Globus pallidus (tissue), 1 donor: ENCODE data around the gene BIRC6.
A peak's percentile ranks its signal among the peaks of the same experiment; 100 is the strongest.
"Not testable (repeated sequence)": the region's sequence is repeated elsewhere in the genome, so short reads cannot be mapped to it uniquely, and the experiment has no call there.

Source experiments
- DNase-seq: peaks from one replicate; pipeline ENCODE4 v3.0.0-alpha.2; 2015; ENCODE audit warnings: low spot score

The BIRC6 gene

DNA sequence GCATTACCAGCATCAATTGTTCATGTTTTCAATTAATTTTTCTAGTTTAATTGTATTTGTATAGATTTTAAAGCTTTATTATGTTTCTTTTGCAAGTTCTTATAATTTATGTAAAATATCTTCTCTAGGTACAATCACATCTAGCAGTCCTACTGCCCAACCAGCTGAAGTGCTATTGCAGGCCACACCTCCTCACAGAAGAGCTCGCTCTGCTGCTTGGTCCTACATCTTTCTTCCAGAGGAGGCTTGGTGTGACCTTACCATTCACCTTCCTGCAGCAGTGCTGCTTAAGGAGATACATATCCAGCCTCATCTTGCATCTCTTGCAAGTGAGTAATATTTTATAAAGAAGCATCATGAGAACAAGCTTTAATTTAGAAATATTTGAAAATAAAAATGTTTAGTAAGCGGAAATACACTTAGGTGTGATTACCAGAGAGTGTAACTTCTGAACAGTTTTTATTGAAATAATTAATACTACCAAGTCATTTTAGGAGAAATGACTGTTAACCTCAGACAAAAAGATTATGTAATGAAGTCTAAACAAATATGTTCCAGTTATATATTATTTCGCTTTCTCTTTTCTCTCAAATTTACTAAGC, 148.2 kb downstream of the BIRC6 start:
- no peak for DNase-seq

DNA sequence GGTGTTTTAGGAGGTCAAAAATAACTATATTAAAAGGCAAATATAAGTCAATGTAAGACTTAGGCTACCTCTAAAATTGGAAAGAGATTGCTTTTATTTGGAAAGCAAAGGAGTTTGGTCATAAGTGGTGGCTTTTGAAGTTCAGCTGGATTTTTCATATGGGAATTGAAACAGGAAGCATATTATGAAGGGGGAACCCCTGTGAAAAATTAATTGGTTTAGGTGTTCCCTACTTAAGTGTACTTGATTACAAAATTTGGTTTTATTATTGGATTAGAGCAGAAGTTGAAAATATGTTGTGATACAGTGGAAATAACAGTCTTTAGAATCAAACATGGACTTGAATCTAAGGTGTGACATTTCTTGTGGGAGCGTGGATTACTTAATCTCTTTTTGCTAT, 149.6 kb downstream of the BIRC6 start:
- DNase-seq = no peak

DNA sequence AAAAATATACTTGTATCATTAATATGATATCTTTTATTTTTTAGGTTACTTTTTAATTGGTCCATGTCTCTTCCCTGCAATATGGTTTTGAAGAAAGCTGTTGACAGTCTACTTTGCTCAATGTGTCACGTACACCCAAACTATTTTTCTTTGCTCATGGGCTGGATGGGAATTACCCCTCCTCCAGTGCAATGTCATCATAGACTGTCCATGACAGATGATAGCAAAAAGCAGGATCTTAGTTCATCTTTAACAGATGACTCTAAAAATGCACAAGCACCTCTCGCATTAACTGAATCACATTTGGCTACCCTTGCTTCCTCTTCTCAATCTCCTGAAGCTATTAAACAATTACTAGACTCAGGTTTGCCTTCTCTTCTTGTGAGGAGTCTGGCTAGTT, 158.1 kb downstream of the BIRC6 start:
- DNase-seq = no peak

DNA sequence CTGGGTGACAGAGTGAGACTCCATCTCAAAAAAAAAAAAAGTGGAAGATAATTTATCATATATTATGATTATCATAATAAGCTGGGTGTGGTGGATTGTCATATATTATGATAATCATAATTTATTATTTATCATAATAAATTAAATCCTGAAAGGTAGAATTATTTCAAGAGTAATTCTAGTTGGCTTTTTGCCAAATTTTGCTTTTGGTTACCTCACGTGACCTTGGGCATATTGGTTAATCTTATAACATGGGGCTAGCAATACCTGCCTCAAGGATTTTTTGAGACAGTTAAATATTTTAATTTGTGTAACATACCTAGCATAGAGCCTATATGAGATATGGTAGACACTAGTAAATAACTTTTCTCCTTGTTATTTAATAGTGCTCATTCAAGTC, 159.7 kb downstream of the BIRC6 start:
- DNase-seq = no peak

DNA sequence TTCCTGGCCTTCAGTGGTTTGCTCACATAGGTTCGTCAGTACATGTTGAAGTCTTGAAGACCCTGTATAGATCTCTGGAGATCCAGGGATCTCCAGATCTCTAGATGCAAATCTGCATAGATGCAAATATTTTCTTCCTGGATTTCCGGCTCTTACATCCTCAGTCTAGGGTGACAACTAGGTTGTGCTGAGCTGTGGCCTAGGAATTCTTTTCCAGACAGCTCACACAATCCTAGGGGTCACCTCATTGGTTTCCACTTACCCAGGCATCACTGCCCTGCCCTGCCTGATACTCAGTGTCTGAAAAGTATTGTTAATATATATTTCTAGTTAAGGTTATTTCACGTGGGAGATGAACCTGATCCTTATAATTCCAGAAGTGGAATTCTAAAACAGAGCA, 165.9 kb downstream of the BIRC6 start:
- no peak for DNase-seq

GRCh38 chr2:32523686-32524085, 166.9 kb downstream of the BIRC6 start:
- DNase-seq = no peak

GRCh38 chr2:32532341-32532740, 175.5 kb downstream of the BIRC6 start:
- DNase-seq = no peak

DNA sequence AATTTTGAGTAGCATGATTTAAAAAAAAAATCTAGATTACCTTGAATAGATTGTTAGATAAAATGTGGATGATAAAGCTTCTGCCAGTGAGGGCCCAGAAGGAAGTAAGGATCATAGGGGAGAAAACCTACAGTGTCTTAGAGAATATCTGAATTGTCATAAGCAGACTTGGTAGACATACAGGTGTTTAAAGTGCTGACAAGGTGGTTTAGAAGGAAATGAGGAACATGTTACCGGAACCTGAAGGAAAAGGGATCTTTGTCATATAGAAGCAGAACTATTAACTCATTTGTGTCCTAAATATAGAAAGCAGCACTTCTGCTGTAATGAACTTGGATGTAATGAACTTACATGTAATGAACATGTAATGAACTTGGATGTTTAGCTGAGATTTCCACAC, 176.1 kb downstream of the BIRC6 start:
- no peak for DNase-seq

GRCh38 chr2:32534831-32535230, 178.0 kb downstream of the BIRC6 start:
- DNase-seq = no peak

GRCh38 chr2:32538735-32539134, 181.9 kb downstream of the BIRC6 start:
- DNase-seq = no peak

DNA sequence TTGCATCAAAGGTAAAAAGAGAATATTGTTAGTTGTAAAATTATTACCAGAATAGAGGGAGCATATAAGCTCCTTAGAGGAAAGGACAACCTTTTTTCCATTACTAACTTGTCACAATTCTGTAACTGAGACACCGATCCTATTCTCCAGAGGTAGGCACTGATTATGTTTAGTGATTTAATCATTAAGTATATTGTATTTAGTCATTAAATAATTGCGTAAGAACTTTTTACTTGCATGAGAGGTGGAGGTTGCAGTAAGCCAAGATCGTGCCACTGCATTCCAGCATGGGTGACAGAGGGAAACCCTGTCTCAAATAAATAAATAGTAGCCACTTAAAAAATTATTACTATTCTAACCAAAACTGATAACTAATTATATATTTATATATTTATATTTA, 195.7 kb downstream of the BIRC6 start:
- DNase-seq = not testable (repeated sequence)

- peak; percentile 67 for DNase-seq
Measured at GRCh38 chr2:32553829-32554432, 197.1 kb downstream of the BIRC6 start.

DNA sequence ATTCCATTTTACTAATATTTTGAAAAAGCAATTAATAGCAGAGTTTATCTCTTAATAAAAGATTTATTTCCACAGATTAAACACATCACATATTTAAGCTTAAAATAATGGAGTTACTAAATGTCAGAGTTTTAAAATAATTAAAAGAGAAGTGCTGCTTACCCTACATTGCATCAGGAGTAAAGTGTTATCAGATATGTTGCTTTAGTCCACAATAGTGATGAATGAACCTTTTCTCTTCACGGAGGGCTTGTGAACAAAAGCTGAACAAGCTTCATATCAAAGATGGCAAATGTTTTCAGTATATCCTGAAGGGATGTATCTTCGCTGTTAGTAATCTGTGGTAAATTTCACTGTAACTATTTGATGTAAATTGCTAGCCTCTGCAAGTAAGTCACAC, 201.7 kb downstream of the BIRC6 start:
- DNase-seq = peak; percentile 45

DNA sequence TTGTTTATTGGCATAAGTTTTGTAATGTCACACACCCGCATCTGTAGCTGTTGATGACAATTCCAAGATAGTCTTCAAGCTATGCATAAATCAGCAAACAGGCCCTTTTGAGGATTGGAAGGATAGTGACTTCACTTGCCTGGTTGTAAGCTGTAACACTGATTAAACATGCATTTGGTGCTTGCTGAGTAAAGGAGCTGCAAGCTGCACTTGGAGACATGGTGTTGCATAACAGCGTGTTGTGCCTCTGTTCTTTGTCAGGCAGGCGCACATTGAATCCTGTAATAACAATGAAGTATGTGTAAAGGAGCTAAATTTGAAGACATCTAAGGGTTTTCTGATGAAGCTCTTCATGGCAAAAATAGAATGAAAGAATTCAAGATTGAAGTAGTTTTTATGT, 202.3 kb downstream of the BIRC6 start:
- DNase-seq = peak; percentile 86

DNA sequence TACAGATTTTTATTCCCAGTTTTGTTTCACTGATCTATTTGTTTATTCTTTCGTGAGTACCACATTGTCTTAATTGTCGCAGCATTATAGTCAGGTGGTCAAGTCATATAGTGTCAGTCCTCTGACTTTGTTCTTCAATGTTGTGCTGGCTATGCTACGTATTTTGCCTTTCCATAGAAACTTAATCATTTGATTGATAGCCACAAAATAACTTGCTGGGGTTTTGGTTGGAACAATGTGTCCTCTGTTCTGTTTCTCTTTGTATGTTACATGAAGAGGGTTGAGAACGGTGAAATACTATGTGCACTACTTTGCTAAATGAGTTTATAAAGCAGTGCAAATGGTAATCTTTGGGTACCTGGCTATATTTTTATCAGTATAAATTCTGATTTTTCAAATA, 206.1 kb downstream of the BIRC6 start:
- peak; percentile 62 for DNase-seq

DNA sequence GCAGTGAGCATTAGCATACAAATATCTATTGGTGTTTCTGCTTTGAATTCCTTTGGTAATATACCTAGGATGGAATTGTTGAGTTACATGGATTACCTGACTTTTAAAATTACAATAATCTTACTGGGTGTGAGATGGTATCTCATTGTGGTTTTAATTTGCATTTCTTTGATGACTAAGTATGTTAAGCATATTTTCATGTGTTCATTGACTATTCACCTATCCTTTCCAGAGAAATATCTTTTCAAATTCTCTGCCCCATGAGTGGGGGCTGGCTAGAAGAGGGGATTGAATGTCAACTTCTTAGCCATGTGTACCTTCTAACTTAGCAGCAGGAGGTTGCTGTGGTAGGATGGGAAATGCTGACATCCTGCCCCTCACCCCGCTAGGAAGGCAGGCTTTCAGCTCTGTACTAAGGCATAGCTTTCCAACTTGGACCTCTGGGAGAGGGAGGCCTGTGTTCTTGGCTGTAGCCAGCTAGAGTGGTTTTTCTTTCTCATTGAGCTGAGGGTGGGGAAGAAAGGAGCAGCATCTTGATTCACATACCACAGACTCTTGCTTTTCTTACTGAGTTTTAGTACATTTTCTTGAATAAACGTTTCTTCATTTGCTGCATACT, 207.7 kb downstream of the BIRC6 start:
- DNase-seq = no peak

GRCh38 chr2:32565902-32566301, 209.1 kb downstream of the BIRC6 start:
- no peak for DNase-seq

GRCh38 chr2:32572030-32572429, 215.2 kb downstream of the BIRC6 start:
- DNase-seq = no peak

DNA sequence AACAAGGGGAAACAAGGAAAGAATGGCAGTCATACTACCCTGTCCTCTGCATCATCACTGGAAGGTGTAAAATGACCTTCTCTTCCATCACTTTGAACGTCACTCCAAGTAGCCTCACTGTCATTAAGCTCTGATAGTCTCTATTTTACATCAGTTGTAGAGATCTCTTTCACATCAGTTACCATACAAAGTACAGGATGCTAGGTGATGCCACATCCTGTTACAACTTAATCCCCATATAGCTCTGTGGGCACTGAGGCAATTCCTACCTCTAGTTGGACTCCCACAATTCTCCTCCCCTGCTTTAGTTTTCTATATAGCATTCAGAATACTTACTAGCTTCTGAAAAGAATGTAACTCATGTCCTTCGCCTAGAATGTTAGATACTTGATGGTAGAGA, 215.9 kb downstream of the BIRC6 start:
- DNase-seq = no peak

DNA sequence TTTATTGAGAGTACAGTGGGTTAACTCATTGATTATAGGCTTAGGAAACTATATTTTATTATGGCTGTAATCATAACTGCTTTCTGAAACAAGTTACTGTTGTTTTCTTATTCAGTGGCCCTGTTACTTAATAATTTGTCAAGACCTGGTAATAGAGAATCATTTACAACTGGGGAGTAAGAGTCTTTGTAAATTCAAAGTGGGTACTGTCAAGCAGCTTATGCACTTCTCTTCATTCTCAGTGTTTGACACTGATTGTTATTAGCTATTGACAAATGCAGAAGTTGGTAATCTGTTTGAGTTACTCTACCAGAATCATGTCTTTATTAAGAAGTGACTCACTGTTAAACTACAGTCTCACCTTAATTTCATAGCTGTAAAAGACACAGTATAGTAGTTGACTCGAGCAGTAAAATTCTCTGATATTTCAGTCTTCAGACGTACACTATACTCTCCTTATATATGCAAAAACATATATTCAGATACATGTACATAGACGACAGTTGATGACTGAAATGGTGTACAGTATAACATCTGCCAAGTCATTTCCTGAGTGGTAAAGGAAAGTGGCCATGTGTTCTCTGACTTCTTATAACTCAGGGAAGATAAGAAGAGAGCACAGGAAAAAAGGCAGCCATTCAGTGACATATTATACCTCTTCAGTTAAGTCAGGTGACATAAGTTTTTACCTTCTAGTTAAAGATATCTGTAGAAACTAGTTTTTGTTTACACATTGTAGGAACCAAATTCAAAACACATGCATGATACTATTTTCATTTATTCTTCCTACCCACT, 235.0 kb downstream of the BIRC6 start:
- DNase-seq = no peak

- DNase-seq = no peak
Measured at GRCh38 chr2:32594573-32594972, 237.8 kb downstream of the BIRC6 start.

DNA sequence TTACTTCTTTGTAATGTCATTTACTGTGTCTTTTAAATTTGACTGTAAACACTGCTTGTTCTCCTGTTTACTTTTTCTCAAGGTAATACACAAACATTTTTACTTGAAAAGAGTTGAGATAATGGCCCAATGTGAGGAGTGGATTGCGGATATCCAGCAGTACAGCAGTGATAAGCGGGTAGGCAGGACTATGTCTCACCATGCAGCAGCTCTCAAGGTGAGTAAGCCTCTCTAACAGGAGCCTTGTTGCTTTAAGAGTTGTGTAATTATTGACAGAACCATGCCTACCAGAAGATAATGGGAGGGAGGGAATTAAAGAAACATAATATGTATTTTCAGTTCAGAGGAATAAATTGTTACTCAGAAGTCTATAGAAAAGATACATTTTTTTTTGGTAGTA, 254.5 kb downstream of the BIRC6 start:
- DNase-seq = no peak

DNA sequence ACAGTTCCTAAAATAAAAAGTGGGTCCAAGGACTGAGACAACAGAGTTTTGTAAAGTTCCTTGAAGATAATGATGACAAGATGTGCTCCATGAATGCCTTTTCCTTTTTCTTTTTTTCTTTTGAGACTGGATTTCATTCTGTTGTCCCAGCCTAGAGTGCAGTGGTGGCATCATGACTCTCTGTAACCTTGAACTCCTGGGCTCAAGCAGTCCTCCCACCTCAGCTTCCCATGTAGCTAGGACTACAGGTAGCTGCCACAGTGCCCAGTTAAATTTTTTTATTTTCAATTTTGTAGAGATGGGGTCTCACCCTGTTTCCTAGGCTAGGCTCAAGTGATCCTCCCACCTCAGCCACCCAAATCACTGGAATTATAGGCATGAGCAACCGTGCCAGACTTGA, 254.9 kb downstream of the BIRC6 start:
- no peak for DNase-seq
